H1 (cell line): ENCODE results near the gene LRRC74B. TPM values are rescaled to one million over a fixed set of nuclear protein-coding genes. Genes with fewer than 3 reads are reported as not detected.

Source experiments
- CTCF ChIA-PET: fragments of 300-600 bp; sonication (Branson Sonifier 250); formaldehyde crosslinking; loops from one replicate; lab custom pipeline; 2021; ENCODE audit not compliant: partially characterized antibody; lab: Charles Lee
- POLR2A ChIA-PET: fragments of 300-600 bp; sonication (Branson Sonifier 250); formaldehyde crosslinking; loops from one replicate; lab custom pipeline; 2021; ENCODE audit warnings: inconsistent platforms; ENCODE audit not compliant: partially characterized antibody; lab: Charles Lee
- DNase-seq, 2 experiments: peaks; one replicate each; pipeline versions ENCODE4 v3.0.0 to v3.0.0-alpha.2; 2010 to 2022; ENCODE audit warnings: low spot score in 2 of 2, low read depth in 1 of 2, mixed read lengths in 1 of 2
- FAIRE-seq: peaks from 2 replicates; lab custom pipeline; 2011; peaks lifted over from hg19 to GRCh38; lab: Jason Lieb, UNC
- H2AFZ ChIP-seq: 2 replicates; pipeline ENCODE4 v1.8.1; 2012; ENCODE audit warnings: low read length, inconsistent platforms
- H2AK5ac ChIP-seq: 2 replicates; pipeline ENCODE4 v1.6.1; 2013; ENCODE audit warnings: low read depth, low read length
- H2BK120ac ChIP-seq: replicated peaks from 2 replicates; pipeline ENCODE3; 2013; ENCODE audit warnings: low read depth, low read length, inconsistent platforms
- H2BK12ac ChIP-seq: 2 replicates; pipeline ENCODE4 v1.6.1; 2013; ENCODE audit warnings: low read depth, low read length
- H2BK15ac ChIP-seq: 2 replicates; pipeline ENCODE4 v1.6.1; 2013; ENCODE audit warnings: low read length
- H2BK20ac ChIP-seq: 2 replicates; pipeline ENCODE4 v1.6.1; 2013; ENCODE audit warnings: low read length
- H2BK5ac ChIP-seq: 2 replicates; pipeline ENCODE4 v1.6.1; 2013; ENCODE audit warnings: low read depth, low read length
- H3K14ac ChIP-seq: 2 replicates; pipeline ENCODE4 v1.6.1; 2013; ENCODE audit warnings: inconsistent platforms; ENCODE audit not compliant: insufficient read length
- H3K18ac ChIP-seq: 2 replicates; pipeline ENCODE4 v1.6.1; 2013; ENCODE audit warnings: low read length; ENCODE audit errors: extremely low read depth
- H3K23ac ChIP-seq: 2 replicates; pipeline ENCODE4 v1.6.1; 2013; ENCODE audit warnings: inconsistent platforms; ENCODE audit not compliant: insufficient read length
- H3K23me2 ChIP-seq: 2 replicates; pipeline ENCODE4 v1.6.1; 2013; ENCODE audit warnings: low read depth, low read length
- H3K27ac ChIP-seq: 2 replicates; pipeline ENCODE4 v1.6.1; 2011; ENCODE audit warnings: low read depth, low read length, inconsistent platforms
- H3K27me3 ChIP-seq, 4 experiments: replicated peaks in 1 of 4; 1 replicate in 1 of 4; 2 replicates in 3 of 4; pipeline versions ENCODE4 v1.6.1 to v1.8.1; 2011 to 2013; ENCODE audit warnings: low read length in 3 of 4, mild to moderate bottlenecking in 3 of 4, inconsistent platforms in 2 of 4, mixed read lengths in 2 of 4, moderate library complexity in 1 of 4; ENCODE audit not compliant: control insufficient read depth in 3 of 4, insufficient read depth in 3 of 4; ENCODE audit errors: extremely low read depth in 1 of 4
- H3K36me3 ChIP-seq, 4 experiments: 2 replicates each; pipeline versions ENCODE4 v1.6.1 to v1.8.1; 2011 to 2013; ENCODE audit warnings: mild to moderate bottlenecking in 4 of 4, low read length in 3 of 4, moderate library complexity in 2 of 4, control low read depth in 1 of 4, inconsistent platforms in 1 of 4; ENCODE audit not compliant: insufficient read depth in 4 of 4, control insufficient read depth in 2 of 4
- H3K4ac ChIP-seq: replicated peaks from 2 replicates; pipeline ENCODE3; 2013; ENCODE audit warnings: low read length, low read depth, mixed read lengths, inconsistent platforms; ENCODE audit not compliant: insufficient read length
- H3K4me1 ChIP-seq, 4 experiments: replicated peaks in 1 of 4; 1 replicate in 1 of 4; 2 replicates in 3 of 4; pipeline versions ENCODE4 v1.6.1 to v1.8.1; 2011 to 2013; ENCODE audit warnings: low read length in 3 of 4, inconsistent platforms in 2 of 4, mixed read lengths in 1 of 4; ENCODE audit not compliant: insufficient read depth in 4 of 4, control insufficient read depth in 3 of 4
- H3K4me2 ChIP-seq, 2 experiments: 2 replicates each; pipeline versions ENCODE4 v1.6.1 to v1.8.1; 2011 to 2013; ENCODE audit warnings: low read depth in 2 of 2, low read length in 2 of 2, control low read depth in 1 of 2, inconsistent platforms in 1 of 2, mild to moderate bottlenecking in 1 of 2; ENCODE audit not compliant: insufficient read depth in 1 of 2
- H3K4me3 ChIP-seq, 4 experiments: fragments of 200-600, 300-600 bp in 1 of 4; sonication (generic), shearing (Covaris generic), sonication (Bioruptor Twin) in 1 of 4; 2 replicates each; pipeline versions ENCODE4 v1.5.1 to v1.8.1; 2011 to 2016; ENCODE audit warnings: low read length in 4 of 4, low read depth in 3 of 4, control low read depth in 2 of 4, inconsistent platforms in 2 of 4, mild to moderate bottlenecking in 2 of 4, mixed read lengths in 1 of 4, moderate library complexity in 1 of 4; ENCODE audit not compliant: insufficient read depth in 2 of 4; ENCODE audit errors: extremely low read depth in 1 of 4
- H3K56ac ChIP-seq: replicated peaks from 2 replicates; pipeline ENCODE3; 2013; ENCODE audit warnings: low read depth, mild to moderate bottlenecking, mixed read lengths, low read length, inconsistent platforms; ENCODE audit not compliant: insufficient read length
- H3K79me1 ChIP-seq: 2 replicates; pipeline ENCODE4 v1.6.1; 2013; ENCODE audit warnings: low read depth, low read length, control low read depth
- H3K79me2 ChIP-seq, 2 experiments: 2 replicates each; pipeline versions ENCODE4 v1.6.1 to v1.8.1; 2012 to 2013; ENCODE audit warnings: low read length in 2 of 2, mild to moderate bottlenecking in 2 of 2, inconsistent platforms in 1 of 2; ENCODE audit not compliant: insufficient read depth in 2 of 2, control insufficient read depth in 1 of 2
- H3K9ac ChIP-seq, 4 experiments: replicated peaks in 1 of 4; 1 replicate in 1 of 4; 2 replicates in 3 of 4; pipeline versions ENCODE4 v1.6.1 to v1.8.1; 2011 to 2013; ENCODE audit warnings: low read depth in 3 of 4, low read length in 3 of 4, control low read depth in 2 of 4, mild to moderate bottlenecking in 2 of 4, moderate library complexity in 2 of 4, inconsistent platforms in 1 of 4; ENCODE audit errors: extremely low read depth in 1 of 4
- H3K9me3 ChIP-seq, 2 experiments: 2 replicates each; pipeline versions ENCODE4 v1.6.1 to v1.8.1; 2012 to 2013; ENCODE audit warnings: mild to moderate bottlenecking in 2 of 2, moderate library complexity in 2 of 2, control low read depth in 1 of 2, inconsistent platforms in 1 of 2, low read depth in 1 of 2, low read length in 1 of 2, mixed read lengths in 1 of 2; ENCODE audit not compliant: insufficient read depth in 2 of 2
- H4K20me1 ChIP-seq, 2 experiments: replicated peaks in 1 of 2; 2 replicates each; pipeline versions ENCODE3 to v1.8.1; 2011 to 2013; ENCODE audit warnings: inconsistent platforms in 2 of 2, low read length in 2 of 2, mild to moderate bottlenecking in 1 of 2; ENCODE audit not compliant: insufficient read depth in 2 of 2, control insufficient read depth in 1 of 2
- H4K5ac ChIP-seq: 2 replicates; pipeline ENCODE4 v1.6.1; 2013; ENCODE audit warnings: low read length, low read depth, mixed read lengths, inconsistent platforms; ENCODE audit not compliant: insufficient read length
- H4K8ac ChIP-seq: 2 replicates; pipeline ENCODE4 v1.8.0; 2013; ENCODE audit warnings: mild to moderate bottlenecking, moderate library complexity, low read length, inconsistent platforms; ENCODE audit not compliant: insufficient read depth; ENCODE audit errors: extremely low read depth
- H4K91ac ChIP-seq: replicated peaks from 2 replicates; pipeline ENCODE3; 2013; ENCODE audit warnings: low read length, mixed read lengths, inconsistent platforms; ENCODE audit not compliant: insufficient read length
- CBX8 ChIP-seq: fragments of 300-800, 300-1000 bp; sonication (generic); IDR thresholded peaks from 2 replicates; pipeline ENCODE4 v1.7.1; 2016; ENCODE audit warnings: low read depth, low read length, borderline replicate concordance
- E2F6 ChIP-seq: IDR thresholded peaks from 2 replicates; pipeline ENCODE4 v1.6.1; 2012; ENCODE audit warnings: inconsistent platforms
- EGR1 ChIP-seq: IDR thresholded peaks from 2 replicates; pipeline ENCODE4 v1.6.1; 2011; ENCODE audit warnings: low read depth, low read length, borderline replicate concordance
- HDAC6 ChIP-seq: IDR thresholded peaks from one replicate; pipeline ENCODE4 v1.7.1; 2012; ENCODE audit warnings: low read depth, mild to moderate bottlenecking, inconsistent platforms, low read length, moderate library complexity
- JUND ChIP-seq: IDR thresholded peaks from 2 replicates; pipeline ENCODE4 v1.6.1; 2011; ENCODE audit warnings: mild to moderate bottlenecking, improper control_type of control experiment, low read length
- RBBP5 ChIP-seq: IDR thresholded peaks from 2 replicates; pipeline ENCODE4 v1.7.1; 2012; ENCODE audit warnings: low read depth, mild to moderate bottlenecking, inconsistent platforms, low read length, moderate library complexity, borderline replicate concordance
- SP4 ChIP-seq: IDR thresholded peaks from 2 replicates; pipeline ENCODE4 v1.6.1; 2012; ENCODE audit warnings: low read length, inconsistent platforms
- SRF ChIP-seq: IDR thresholded peaks from 2 replicates; pipeline ENCODE4 v1.6.1; 2011; ENCODE audit warnings: mild to moderate bottlenecking, low read depth, low read length, moderate library complexity
- SUZ12 ChIP-seq: fragments of 200-600 bp; sonication (generic); IDR thresholded peaks from 2 replicates; pipeline ENCODE4 v1.6.1; 2012; ENCODE audit warnings: mild to moderate bottlenecking, inconsistent platforms, low read length, moderate library complexity, mixed read lengths
- TBP ChIP-seq: IDR thresholded peaks from 2 replicates; pipeline ENCODE4 v1.6.1; 2011; ENCODE audit warnings: low read depth, low read length, improper control_type of control experiment
- TEAD4 ChIP-seq: IDR thresholded peaks from 2 replicates; pipeline ENCODE4 v1.6.1; 2012; ENCODE audit warnings: low read depth, low read length, inconsistent platforms, mixed read lengths
- YY1 ChIP-seq: IDR thresholded peaks from 2 replicates; pipeline ENCODE4 v1.6.1; 2011; ENCODE audit warnings: low read depth, mild to moderate bottlenecking, low read length
- WGBS, 2 experiments: shearing (Covaris generic) in 1 of 2; methylation state at CpG; one replicate each; pipeline versions ENCODE4 v1.1.6 to v1.1.7; 2013 to 2015; ENCODE audit warnings: low lambda C conversion rate in 2 of 2, mixed read lengths in 2 of 2, inconsistent platforms in 1 of 2, low coverage in 1 of 2, missing lambda C conversion rate in 1 of 2; ENCODE audit not compliant: insufficient replicate concordance in 2 of 2, insufficient coverage in 1 of 2, insufficient read length in 1 of 2; ENCODE audit errors: extremely low coverage in 1 of 2, missing lambda C conversion rate in 1 of 2; 5-methylcytosine and 5-hydroxymethylcytosine counted together
- polyA plus RNA-seq, 7 experiments: library from polyadenylated mRNA; depleted of rRNA in 3 of 7; stranded (reverse) in 5 of 7; unstranded in 2 of 7; fragments of >200 nt in 5 of 7; fragments of 200-250 nt in 2 of 7; gene quantifications; 1 replicate in 5 of 7; 2 replicates in 1 of 7; 4 replicates in 1 of 7; pipeline versions ENCODE4 v1.2.1 to v1.2.3, GENCODE V29; 2011 to 2013; ENCODE audit warnings: missing spikeins in 2 of 7, mixed read lengths in 2 of 7
- total RNA-seq: library from RNA; stranded (reverse); fragmentation: NEBNext Ultra II Directional; extraction: Animal tissue kit (Norgen Biotek cat#: 25700); gene quantifications from 2 replicates; pipeline ENCODE4 v1.2.1, GENCODE V29; 2021

The LRRC74B gene
- total and polyA plus RNA-seq, 2 of the 8 experiments (the other 6 are each of a cell fraction or from before 2014, with no cell fraction given), result not detected

GRCh38 chr22:21106000-21106399, 60.3 kb downstream of the LRRC74B start:
- H4K5ac ChIP-seq, result no peak overlapping the region
- CTCF ChIA-PET, result no interaction called here
- H3K4ac ChIP-seq, result no peak overlapping the region
- no peak overlapping the region for H2BK12ac ChIP-seq
- H2BK5ac ChIP-seq, result no peak overlapping the region
- H3K9ac ChIP-seq, result no peak overlapping the region
- H3K14ac ChIP-seq, result no peak overlapping the region
- TF ChIP-seq SUZ12 (no peak), JUND (no peak), HDAC6 (no peak), EGR1 (no peak), SP4 (no peak), RBBP5 (no peak), E2F6 (no peak), SRF (no peak), TBP (no peak), YY1 (no peak), CBX8 (no peak), TEAD4 (no peak)
- no peak overlapping the region for H3K56ac ChIP-seq
- peaks cover 0 to 6% (median 2%) of the 10 kb centered on the region in 4 experiments; a peak in 2 of 7 replicates for H3K4me1 ChIP-seq
- no peak overlapping the region for H3K4me2 ChIP-seq
- no peaks in the 10 kb centered on the region for H3K36me3 ChIP-seq
- H3K23ac ChIP-seq, result no peak overlapping the region
- H2BK20ac ChIP-seq, result no peak overlapping the region
- H2BK15ac ChIP-seq, result no peak overlapping the region
- H3K4me3 ChIP-seq, result no peak overlapping the region
- no peaks in the 10 kb centered on the region for H3K79me2 ChIP-seq
- H2BK120ac ChIP-seq, result no peak overlapping the region
- no peaks in the 10 kb centered on the region for H4K20me1 ChIP-seq
- H3K27me3 ChIP-seq, result peaks cover 0 to 6% (median 0%) of the 10 kb centered on the region in 4 experiments; a peak in 1 of 7 replicates
- no peak overlapping the region for H4K8ac ChIP-seq
- H4K91ac ChIP-seq, result no peak overlapping the region
- H3K79me1 ChIP-seq, result no peaks in the 10 kb centered on the region
- H3K9me3 ChIP-seq, result no peaks in the 10 kb centered on the region
- no peak overlapping the region for H2AK5ac ChIP-seq
- no peaks in the 10 kb centered on the region for H3K23me2 ChIP-seq
- no peak for DNase-seq
- H3K18ac ChIP-seq, result no peak overlapping the region
- FAIRE-seq, result no peak
- POLR2A ChIA-PET, result no interaction called here
- H2AFZ ChIP-seq, result 0 out of 2 replicates have a peak overlapping the region, but pooled peaks have one; percentile 41
- 80% methylated on average over 5 of the region's 5 CpGs; no CpG with 5 or more reads in 1 of the 2 experiments for WGBS, 2 experiments
- no peak overlapping the region for H3K27ac ChIP-seq
